SKM-1 treated with dmso at 0.1 percent for 144 hours (cell line): ENCODE data around the gene ADGRG4.

Experiments
- DNase-seq: peaks from one replicate; lab custom pipeline; 2025; ENCODE audit not compliant: unreplicated experiment; lab: John Stamatoyannopoulos, UW

The ADGRG4 gene

GRCh38 chrX:136453771-136454170, 153.0 kb downstream of the ADGRG4 start:
- no peak for DNase-seq

GRCh38 chrX:136456133-136456532, 155.4 kb downstream of the ADGRG4 start:
- no peak for DNase-seq

- no peak for DNase-seq
These were observed 156.6 kb downstream of the ADGRG4 start for GRCh38 chrX:136457303-136457917.

- DNase-seq: no peak
These were observed 163.8 kb downstream of the ADGRG4 start for GRCh38 chrX:136464589-136464988.
